ENCODE measurements around the gene PHLPP1. TPM values are rescaled to one million over a fixed set of nuclear protein-coding genes. Genes with fewer than 3 reads are reported as not detected.

PHLPP1 gene
- total RNA-seq, 5 donors from 2014 or later (not counting 1 experiment from before 2014, with no cell fraction given), result 6.9 to 11.5 (median 7.4) TPM

GRCh38 chr18:62720766-62721613 is 5.6 kb downstream of the PHLPP1 start:
- H3K4me1 ChIP-seq (ENCODE audit: control insufficient read depth in 1 of 2, extremely low read depth in 1 of 2, insufficient read depth in 2 of 2, low read length in 2 of 2), result peaks cover 3 to 13% of the 10 kb centered on the region in 2 experiments
- Mint-ChIP-seq H3K9me3 (no peaks in the 10 kb centered on the region), H3K27me3 (no peaks in the 10 kb centered on the region), H3K27ac (no peak overlapping the region), H3K4me3 (no peak overlapping the region), H3K4me1 (peaks cover 28 to 43% (median 36%) of the 10 kb centered on the region in 3 donors), H3K36me3 (no peaks in the 10 kb centered on the region)
- no peaks in the 10 kb centered on the region for H3K9me3 ChIP-seq
- ChIA-PET CTCF (no interaction called here), POLR2A (interaction anchor here in 1 of 2 donors (0.6 kb wide), 1 partner anchor 585 kb away, joined by 3 read pairs; no protein-coding TSS in a partner anchor)
- DNase-seq (no peak), ATAC-seq (replicated peaks in 1 of 4) (no peak)
- no peaks in the 10 kb centered on the region for H3K27me3 ChIP-seq (replicated peaks in 1 of 2; ENCODE audit: control insufficient read depth in 2 of 2, extremely low read depth in 1 of 2, insufficient read depth in 2 of 2, low read length in 1 of 2)
- no peaks in the 10 kb centered on the region for H3K36me3 ChIP-seq (ENCODE audit: control insufficient read depth in 2 of 2, extremely low read depth in 1 of 2, insufficient read depth in 1 of 2, low read length in 1 of 2)
- H3K4me3 ChIP-seq (ENCODE audit: control insufficient read depth in 1 of 2, extremely low read depth in 1 of 2, low read length in 1 of 2), result no peak overlapping the region
- no peak overlapping the region for H3K27ac ChIP-seq (ENCODE audit: low read length)
- WGBS (ENCODE audit: insufficient coverage), result 100% methylated on average over 1 of the region's 12 CpGs

GRCh38 chr18:62721839-62722795 is 6.8 kb downstream of the PHLPP1 start:
- Mint-ChIP-seq H3K9me3 (no peaks in the 10 kb centered on the region), H3K4me1 (peaks cover 26 to 42% (median 34%) of the 10 kb centered on the region in 3 donors), H3K27ac (no peak overlapping the region), H3K27me3 (no peaks in the 10 kb centered on the region), H3K4me3 (no peak overlapping the region), H3K36me3 (no peaks in the 10 kb centered on the region)
- DNase-seq (no peak), ATAC-seq (replicated peaks in 1 of 4) (no peak)
- CTCF ChIA-PET, result no interaction called here
- POLR2A ChIA-PET, result no interaction called here
- WGBS (ENCODE audit: insufficient coverage), result no CpG with 5 or more reads among the region's 8 CpGs
- Histone ChIP-seq H3K4me3 (ENCODE audit: control insufficient read depth in 1 of 2, extremely low read depth in 1 of 2, low read length in 1 of 2) (no peak overlapping the region), H3K27me3 (replicated peaks in 1 of 2; ENCODE audit: control insufficient read depth in 2 of 2, extremely low read depth in 1 of 2, insufficient read depth in 2 of 2, low read length in 1 of 2) (no peaks in the 10 kb centered on the region), H3K36me3 (ENCODE audit: control insufficient read depth in 2 of 2, extremely low read depth in 1 of 2, insufficient read depth in 1 of 2, low read length in 1 of 2) (no peaks in the 10 kb centered on the region), H3K27ac (ENCODE audit: low read length) (no peak overlapping the region), H3K4me1 (ENCODE audit: control insufficient read depth in 1 of 2, extremely low read depth in 1 of 2, insufficient read depth in 2 of 2, low read length in 2 of 2) (peaks cover 3 to 8% of the 10 kb centered on the region in 2 experiments), H3K9me3 (no peaks in the 10 kb centered on the region)

GRCh38 chr18:62723666-62724281 is 8.4 kb downstream of the PHLPP1 start:
- Histone ChIP-seq H3K27ac (ENCODE audit: low read length) (no peak overlapping the region), H3K9me3 (no peaks in the 10 kb centered on the region), H3K27me3 (replicated peaks in 1 of 2; ENCODE audit: control insufficient read depth in 2 of 2, extremely low read depth in 1 of 2, insufficient read depth in 2 of 2, low read length in 1 of 2) (no peaks in the 10 kb centered on the region), H3K4me1 (ENCODE audit: control insufficient read depth in 1 of 2, extremely low read depth in 1 of 2, insufficient read depth in 2 of 2, low read length in 2 of 2) (no peaks in the 10 kb centered on the region), H3K4me3 (ENCODE audit: control insufficient read depth in 1 of 2, extremely low read depth in 1 of 2, low read length in 1 of 2) (no peak overlapping the region), H3K36me3 (ENCODE audit: control insufficient read depth in 2 of 2, extremely low read depth in 1 of 2, insufficient read depth in 1 of 2, low read length in 1 of 2) (no peaks in the 10 kb centered on the region)
- ATAC-seq (replicated peaks in 1 of 4), result no peak
- Mint-ChIP-seq H3K27ac (no peak overlapping the region), H3K4me3 (no peak overlapping the region), H3K9me3 (no peaks in the 10 kb centered on the region), H3K27me3 (no peaks in the 10 kb centered on the region), H3K36me3 (no peaks in the 10 kb centered on the region), H3K4me1 (peaks cover 11 to 25% (median 17%) of the 10 kb centered on the region in 3 donors)
- WGBS (ENCODE audit: insufficient coverage), result 100% methylated on average over 1 of the region's 5 CpGs
- DNase-seq, result no peak
- POLR2A ChIA-PET, result no interaction called here
- CTCF ChIA-PET, result interaction anchor here in 1 of 2 donors (1.2 kb wide), 1 partner anchor 13 kb away, joined by 4 read pairs; no protein-coding TSS in a partner anchor

- DNase-seq (no peak), ATAC-seq (replicated peaks in 1 of 4) (no peak)
- Histone ChIP-seq H3K36me3 (ENCODE audit: control insufficient read depth in 2 of 2, extremely low read depth in 1 of 2, insufficient read depth in 1 of 2, low read length in 1 of 2) (no peaks in the 10 kb centered on the region), H3K27ac (ENCODE audit: low read length) (no peak overlapping the region), H3K9me3 (no peaks in the 10 kb centered on the region), H3K4me3 (ENCODE audit: control insufficient read depth in 1 of 2, extremely low read depth in 1 of 2, low read length in 1 of 2) (no peak overlapping the region), H3K4me1 (ENCODE audit: control insufficient read depth in 1 of 2, extremely low read depth in 1 of 2, insufficient read depth in 2 of 2, low read length in 2 of 2) (no peaks in the 10 kb centered on the region), H3K27me3 (replicated peaks in 1 of 2; ENCODE audit: control insufficient read depth in 2 of 2, extremely low read depth in 1 of 2, insufficient read depth in 2 of 2, low read length in 1 of 2) (no peaks in the 10 kb centered on the region)
- WGBS (ENCODE audit: insufficient coverage), result 100% methylated on average over 1 of the region's 3 CpGs
- CTCF ChIA-PET, result interaction anchor here in 1 of 2 donors (0.7 kb wide), 1 partner anchor 213 kb away, joined by 3 read pairs; no protein-coding TSS in a partner anchor
- Mint-ChIP-seq H3K4me1 (peaks cover 0 to 10% (median 3%) of the 10 kb centered on the region in 3 donors), H3K4me3 (no peak overlapping the region), H3K27me3 (no peaks in the 10 kb centered on the region), H3K27ac (no peak overlapping the region), H3K36me3 (no peaks in the 10 kb centered on the region), H3K9me3 (no peaks in the 10 kb centered on the region)
- POLR2A ChIA-PET, result interaction anchor here (0.6 to 0.7 kb wide), 3 partner anchors 229 to 500 kb away, joined by 3 to 6 read pairs (median 3); no protein-coding TSS in a partner anchor
Measured at GRCh38 chr18:62725896-62726295, 10.6 kb downstream of the PHLPP1 start.

GRCh38 chr18:62728254-62728653 is 12.9 kb downstream of the PHLPP1 start:
- Histone ChIP-seq H3K27me3 (replicated peaks in 1 of 2; ENCODE audit: control insufficient read depth in 2 of 2, extremely low read depth in 1 of 2, insufficient read depth in 2 of 2, low read length in 1 of 2) (no peaks in the 10 kb centered on the region), H3K4me1 (ENCODE audit: control insufficient read depth in 1 of 2, extremely low read depth in 1 of 2, insufficient read depth in 2 of 2, low read length in 2 of 2) (no peaks in the 10 kb centered on the region), H3K27ac (ENCODE audit: low read length) (no peak overlapping the region), H3K36me3 (ENCODE audit: control insufficient read depth in 2 of 2, extremely low read depth in 1 of 2, insufficient read depth in 1 of 2, low read length in 1 of 2) (no peaks in the 10 kb centered on the region), H3K4me3 (ENCODE audit: control insufficient read depth in 1 of 2, extremely low read depth in 1 of 2, low read length in 1 of 2) (no peak overlapping the region), H3K9me3 (no peaks in the 10 kb centered on the region)
- Mint-ChIP-seq H3K9me3 (peaks cover 9 to 15% (median 10%) of the 10 kb centered on the region in 3 donors), H3K4me3 (no peak overlapping the region), H3K27ac (no peak overlapping the region), H3K27me3 (no peaks in the 10 kb centered on the region), H3K36me3 (peaks cover 13% of the 10 kb centered on the region), H3K4me1 (peaks cover 0 to 7% (median 0%) of the 10 kb centered on the region in 3 donors)
- ATAC-seq (replicated peaks in 1 of 4) (no peak), DNase-seq (no peak)
- ChIA-PET CTCF (interaction anchor here in 1 of 2 donors (0.6 kb wide), 3 partner anchors 8 to 21 kb away, joined by 3 to 5 read pairs (median 4); no protein-coding TSS in a partner anchor), POLR2A (interaction anchor here in 1 of 2 donors (0.7 kb wide), 1 partner anchor 8 kb away, joined by 4 read pairs; no protein-coding TSS in a partner anchor)
- WGBS (ENCODE audit: insufficient coverage), result no CpG with 5 or more reads among the region's 2 CpGs
